ENCODE measurements around the gene UPF1. TPM values are rescaled to one million over a fixed set of nuclear protein-coding genes. Genes with fewer than 3 reads are reported as not detected.

UPF1 gene
- total RNA-seq, 2 donors from 2014 or later = 38.9 to 59.0 TPM

DNA sequence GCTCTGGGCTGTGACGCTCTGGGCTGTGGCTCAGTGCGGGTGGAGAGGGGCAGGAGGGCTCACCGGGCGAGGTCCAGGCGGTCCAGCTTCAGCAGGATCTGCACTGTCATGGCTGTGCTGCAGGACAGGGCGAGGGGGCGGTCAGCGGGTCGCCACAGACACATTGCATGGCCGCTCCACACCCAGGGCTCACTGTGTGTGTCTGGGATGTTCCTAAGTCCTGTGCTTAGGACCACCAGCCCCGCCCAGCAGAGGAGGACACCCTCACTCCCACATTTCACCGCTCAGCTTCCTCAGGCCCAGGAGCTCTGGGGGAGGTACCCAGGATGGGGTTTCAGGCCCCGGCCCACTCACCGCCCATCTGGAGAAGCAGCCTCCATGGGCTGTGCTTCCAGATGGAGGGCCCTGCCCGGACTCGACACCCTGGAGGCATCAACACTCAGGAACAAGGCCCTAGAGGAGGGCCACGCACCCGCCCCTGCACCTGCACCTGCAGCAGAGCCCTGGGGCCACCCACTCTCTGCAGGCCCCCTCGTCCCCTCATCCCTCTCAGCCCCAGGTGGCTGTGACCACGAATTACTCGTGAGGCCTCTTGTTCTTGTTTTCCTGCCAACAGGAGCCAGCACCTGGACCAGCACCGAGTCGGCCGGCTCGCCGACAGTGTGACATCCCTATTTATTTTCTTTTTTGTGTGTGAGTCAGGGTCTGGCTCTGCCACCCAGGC is 73.9 kb downstream of the UPF1 start:
- ATAC-seq (no peak), DNase-seq (no peak)
- H3K9me3 ChIP-seq = no peaks in the 10 kb centered on the region
- H3K27me3 ChIP-seq = no peaks in the 10 kb centered on the region
- intact Hi-C loops (cut with DNase I) = no loop called here
- H3K27ac ChIP-seq = no peak overlapping the region
- peaks cover 0 to 32% of the 10 kb centered on the region in 2 donors for H3K36me3 ChIP-seq (replicated peaks in 1 of 2; ENCODE audit: insufficient read depth in 1 of 2, low read depth in 2 of 2)
- WGBS, 2 donors = 79 to 85% methylated on average over 15 to 22 of the region's 26 CpGs
- H3K4me3 ChIP-seq = no peak overlapping the region
- H3K4me1 ChIP-seq = no peaks in the 10 kb centered on the region
- no peak for TF ChIP-seq POLR2A (IDR thresholded peaks at IDR 0.05)
- TF ChIP-seq, protein P1, sequence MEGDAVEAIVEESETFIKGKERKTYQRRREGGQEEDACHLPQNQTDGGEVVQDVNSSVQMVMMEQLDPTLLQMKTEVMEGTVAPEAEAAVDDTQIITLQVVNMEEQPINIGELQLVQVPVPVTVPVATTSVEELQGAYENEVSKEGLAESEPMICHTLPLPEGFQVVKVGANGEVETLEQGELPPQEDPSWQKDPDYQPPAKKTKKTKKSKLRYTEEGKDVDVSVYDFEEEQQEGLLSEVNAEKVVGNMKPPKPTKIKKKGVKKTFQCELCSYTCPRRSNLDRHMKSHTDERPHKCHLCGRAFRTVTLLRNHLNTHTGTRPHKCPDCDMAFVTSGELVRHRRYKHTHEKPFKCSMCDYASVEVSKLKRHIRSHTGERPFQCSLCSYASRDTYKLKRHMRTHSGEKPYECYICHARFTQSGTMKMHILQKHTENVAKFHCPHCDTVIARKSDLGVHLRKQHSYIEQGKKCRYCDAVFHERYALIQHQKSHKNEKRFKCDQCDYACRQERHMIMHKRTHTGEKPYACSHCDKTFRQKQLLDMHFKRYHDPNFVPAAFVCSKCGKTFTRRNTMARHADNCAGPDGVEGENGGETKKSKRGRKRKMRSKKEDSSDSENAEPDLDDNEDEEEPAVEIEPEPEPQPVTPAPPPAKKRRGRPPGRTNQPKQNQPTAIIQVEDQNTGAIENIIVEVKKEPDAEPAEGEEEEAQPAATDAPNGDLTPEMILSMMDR (IDR thresholded peaks at IDR 0.05) = no peak

DNA sequence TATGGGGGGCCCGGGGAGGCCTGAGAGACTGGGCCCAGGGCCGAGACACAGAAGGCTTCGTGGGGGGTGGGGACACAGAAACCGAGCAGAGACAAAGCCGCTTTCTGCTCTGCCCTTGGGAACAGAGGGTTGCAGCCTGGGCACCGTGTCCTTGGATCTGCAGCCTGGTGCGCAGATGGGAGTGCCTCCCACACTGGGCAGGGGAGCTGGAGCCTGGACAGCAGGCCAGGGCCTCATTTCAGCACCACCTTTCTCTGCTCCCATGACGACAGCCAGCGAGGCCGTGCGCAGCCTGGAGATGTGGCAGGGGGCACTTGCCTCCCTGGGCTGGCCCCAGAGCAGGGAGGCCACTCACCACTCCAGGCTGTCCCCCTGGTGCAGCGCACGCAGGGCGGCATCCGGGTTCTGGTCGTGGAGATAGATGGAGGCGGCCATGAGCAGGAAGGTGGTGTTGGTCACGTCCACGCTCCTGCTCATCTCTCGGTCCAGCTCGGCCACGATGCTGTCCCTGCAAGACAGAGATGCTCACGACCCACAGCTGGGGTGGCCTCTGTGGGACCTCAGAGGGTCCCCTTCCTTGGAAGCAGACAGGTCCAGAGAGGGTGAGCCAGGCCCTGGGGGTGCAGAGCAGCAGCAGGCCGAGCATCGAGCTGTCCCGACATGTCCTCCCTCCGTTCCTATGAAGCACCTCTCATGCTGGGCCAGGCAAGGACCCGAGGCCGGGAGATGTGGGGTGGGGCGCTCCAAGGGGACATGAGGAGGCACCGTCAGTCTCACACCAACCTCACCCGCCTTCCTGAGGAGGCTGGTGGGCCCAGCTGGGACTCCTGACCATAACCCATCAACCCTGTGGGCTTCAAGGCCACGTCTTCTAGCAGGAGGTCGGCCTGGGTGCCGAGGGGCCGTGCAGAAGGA is 75.1 kb downstream of the UPF1 start:
- H3K4me3 ChIP-seq = no peak overlapping the region
- no peak for TF ChIP-seq POLR2A (IDR thresholded peaks at IDR 0.05)
- TF ChIP-seq, protein P1 (IDR thresholded peaks at IDR 0.05) = no peak
- H3K27me3 ChIP-seq = no peaks in the 10 kb centered on the region
- H3K36me3 ChIP-seq (replicated peaks in 1 of 2; ENCODE audit: insufficient read depth in 1 of 2, low read depth in 2 of 2) = peaks cover 0 to 25% of the 10 kb centered on the region in 2 donors
- no peak for DNase-seq
- H3K4me1 ChIP-seq = no peaks in the 10 kb centered on the region
- H3K27ac ChIP-seq = no peak overlapping the region
- 87% methylated on average over 30 of the region's 36 CpGs; no CpG with 5 or more reads in 1 of the 2 donors for WGBS, 2 donors
- intact Hi-C loops (cut with DNase I) = no loop called here
- no peaks in the 10 kb centered on the region for H3K9me3 ChIP-seq
- ATAC-seq = no peak

- no peak for DNase-seq
- no peak for ATAC-seq
- intact Hi-C loops (cut with DNase I) = no loop called here
- Histone ChIP-seq H3K9me3 (no peaks in the 10 kb centered on the region), H3K4me3 (no peak overlapping the region), H3K36me3 (replicated peaks in 1 of 2; ENCODE audit: insufficient read depth in 1 of 2, low read depth in 2 of 2) (peaks cover 0 to 22% of the 10 kb centered on the region in 2 donors), H3K27ac (no peak overlapping the region), H3K27me3 (no peaks in the 10 kb centered on the region), H3K4me1 (no peaks in the 10 kb centered on the region)
- WGBS, 2 donors = 90 to 91% methylated on average over 15 to 17 of the region's 17 CpGs
- no peak for TF ChIP-seq POLR2A (IDR thresholded peaks at IDR 0.05)
- TF ChIP-seq, protein P1 (IDR thresholded peaks at IDR 0.05) = no peak
Measured at GRCh38 chr19:18908917-18909619, 77.3 kb downstream of the UPF1 start.

- peaks cover 0 to 20% of the 10 kb centered on the region in 2 donors for H3K36me3 ChIP-seq (replicated peaks in 1 of 2; ENCODE audit: insufficient read depth in 1 of 2, low read depth in 2 of 2)
- DNase-seq (no peak), ATAC-seq (no peak)
- H3K4me3 ChIP-seq = no peak overlapping the region
- TF ChIP-seq POLR2A (IDR thresholded peaks at IDR 0.05) = no peak
- TF ChIP-seq, protein P1 (IDR thresholded peaks at IDR 0.05) = no peak
- H3K27me3 ChIP-seq = no peaks in the 10 kb centered on the region
- no peaks in the 10 kb centered on the region for H3K9me3 ChIP-seq
- H3K4me1 ChIP-seq = peaks cover 3% of the 10 kb centered on the region
- WGBS, 2 donors = 90 to 97% methylated on average over 3 to 10 of the region's 10 CpGs
- intact Hi-C loops (cut with DNase I) = no loop called here
- H3K27ac ChIP-seq = no peak overlapping the region
Measured at GRCh38 chr19:18910010-18910409, 78.3 kb downstream of the UPF1 start.
